Measurements from ENCODE around the gene UAP1L1.

The UAP1L1 gene

GRCh38 chr9:137103206-137103999, 26.1 kb downstream of the UAP1L1 start:
- DNase-seq = no peak

- DNase-seq = no peak
These were observed 28.7 kb downstream of the UAP1L1 start for GRCh38 chr9:137105814-137106661.

GRCh38 chr9:137106662-137107250, 29.4 kb downstream of the UAP1L1 start:
- DNase-seq = no peak

- DNase-seq = no peak
These were observed 30.1 kb downstream of the UAP1L1 start for GRCh38 chr9:137107312-137107921.

GRCh38 chr9:137107982-137108381, 30.7 kb downstream of the UAP1L1 start:
- DNase-seq = no peak

GRCh38 chr9:137108608-137109249, 31.4 kb downstream of the UAP1L1 start:
- no peak for DNase-seq

- DNase-seq = no peak
These were observed 32.2 kb downstream of the UAP1L1 start for GRCh38 chr9:137109250-137110146.

GRCh38 chr9:137110147-137110910, 33.0 kb downstream of the UAP1L1 start:
- no peak for DNase-seq

- no peak for DNase-seq
These were observed 33.8 kb downstream of the UAP1L1 start for GRCh38 chr9:137110911-137111787.

- DNase-seq = no peak
These were observed 34.7 kb downstream of the UAP1L1 start for GRCh38 chr9:137111788-137112563.

- DNase-seq = no peak
These were observed 35.5 kb downstream of the UAP1L1 start for GRCh38 chr9:137112564-137113384.

- peak; percentile 34 for DNase-seq
These were observed 36.3 kb downstream of the UAP1L1 start for GRCh38 chr9:137113385-137114159.

- no peak for DNase-seq
These were observed 36.9 kb downstream of the UAP1L1 start for GRCh38 chr9:137114220-137114612.

- DNase-seq = peak; percentile 75
These were observed 37.5 kb downstream of the UAP1L1 start, which contains the start of gene DPP7 for GRCh38 chr9:137114613-137115393. Gene DPP7, minus strand, starts transcription at chr9:137114733. Its CDS starts 20 bp downstream, at chr9:137114713.

GRCh38 chr9:137115394-137116026, 38.2 kb downstream of the UAP1L1 start:
- DNase-seq = no peak
